OCI-LY7 (cell line): ENCODE results near the gene FRMD5. TPM values are rescaled to one million over a fixed set of nuclear protein-coding genes. Genes with fewer than 3 reads are reported as not detected.

Experiments used
- BruUV-seq: library from RNA; stranded (reverse); fragments of 400-500 nt; replicated peaks from 2 replicates; lab custom pipeline; 2021; lab: Mats Ljungman, UMichigan
- CTCF ChIA-PET: fragments of 300-600 bp; sonication (Branson Sonifier 250); formaldehyde crosslinking; loops from one replicate; lab custom pipeline; 2022; ENCODE audit warnings: antibody characterized with exemption; ENCODE audit not compliant: unreplicated experiment; lab: Charles Lee
- POLR2A ChIA-PET: fragments of 300-600 bp; sonication (Branson Sonifier 250); formaldehyde crosslinking; loops from one replicate; lab custom pipeline; 2022; ENCODE audit warnings: antibody characterized with exemption; lab: Charles Lee
- DNase-seq: peaks from one replicate; pipeline ENCODE4 v3.0.0-alpha.2; 2015; ENCODE audit warnings: low spot score
- H2AFZ ChIP-seq: fragments of 200-600 bp; sonication (generic), shearing (Covaris generic); 2 replicates; pipeline ENCODE4 v1.6.1; 2014; ENCODE audit warnings: mild to moderate bottlenecking, antibody characterized with exemption, low read length, moderate library complexity
- H3K27ac ChIP-seq: fragments of 200-600 bp; sonication (generic); 2 replicates; pipeline ENCODE4 v1.5.1; 2014; ENCODE audit warnings: mixed run types, low read depth, mild to moderate bottlenecking, moderate library complexity, low read length, inconsistent platforms; ENCODE audit not compliant: poor library complexity, severe bottlenecking
- H3K36me3 ChIP-seq: fragments of 200-600 bp; sonication (generic); 2 replicates; pipeline ENCODE4 v1.6.1; 2014; ENCODE audit warnings: mild to moderate bottlenecking, antibody characterized with exemption, low read length, moderate library complexity, mixed read lengths; ENCODE audit not compliant: insufficient read depth
- H3K4me1 ChIP-seq: fragments of 200-600 bp; sonication (generic); 2 replicates; pipeline ENCODE4 v1.5.1; 2014; ENCODE audit warnings: mild to moderate bottlenecking, low read length; ENCODE audit not compliant: insufficient read depth, poor library complexity, severe bottlenecking
- H3K4me2 ChIP-seq: fragments of 200-600 bp; sonication (generic); 2 replicates; pipeline ENCODE4 v1.6.1; 2014; ENCODE audit warnings: mild to moderate bottlenecking, low read length
- H3K4me3 ChIP-seq: fragments of 200-600 bp; sonication (generic); 2 replicates; pipeline ENCODE4 v1.5.1; 2014; ENCODE audit warnings: mild to moderate bottlenecking, low read depth, low read length; ENCODE audit not compliant: poor library complexity, severe bottlenecking
- H3K79me2 ChIP-seq: fragments of 200-600 bp; sonication (generic); 2 replicates; pipeline ENCODE4 v1.6.1; 2016; ENCODE audit warnings: low read depth, mild to moderate bottlenecking, low read length, moderate library complexity, mixed read lengths; ENCODE audit not compliant: insufficient read depth
- H3K9me2 ChIP-seq: fragments of 200-600 bp; sonication (generic); 2 replicates; pipeline ENCODE4 v1.6.1; 2016; ENCODE audit warnings: mild to moderate bottlenecking, low read length, mixed read lengths; ENCODE audit not compliant: insufficient read depth
- H3K9me3 ChIP-seq: fragments of 200-600 bp; sonication (generic); 2 replicates; pipeline ENCODE4 v1.6.1; 2014; ENCODE audit warnings: mild to moderate bottlenecking, mixed run types, low read length, mixed read lengths
- H4K20me1 ChIP-seq: fragments of 200-600 bp; sonication (generic); 2 replicates; pipeline ENCODE4 v1.6.1; 2014; ENCODE audit warnings: mild to moderate bottlenecking, antibody characterized with exemption, low read length, moderate library complexity, mixed read lengths; ENCODE audit not compliant: insufficient read depth
- EZH2phosphoT487 ChIP-seq: fragments of 200-600 bp; sonication (generic); IDR thresholded peaks from 2 replicates; pipeline ENCODE4 v1.6.1; 2018; ENCODE audit warnings: low read depth, borderline replicate concordance, mild to moderate bottlenecking, mixed run types, antibody characterized with exemption, low read length, moderate library complexity, mixed read lengths
- intact Hi-C: fragments of 100-400 bp; cut with micrococcal nuclease; formaldehyde crosslinking; loops from one replicate; pipeline ENCODE4 v1.10.0; 2022; ENCODE audit not compliant: unreplicated experiment
- total RNA-seq, 2 experiments: library from RNA; depleted of rRNA in 1 of 2; stranded (reverse); fragments of >200 nt in 1 of 2; shearing (Covaris generic) in 1 of 2; gene quantifications; 2 replicates each; pipeline ENCODE4 v1.2.3, GENCODE V29; 2014 to 2022
- TF ChIP-seq, protein P1 (sequence below): fragments of 200-600 bp; sonication (generic); conservative IDR thresholded peaks from 2 replicates; pipeline ENCODE4 v1.5.1; 2014; ENCODE audit warnings: mild to moderate bottlenecking, antibody characterized with exemption, low read length, moderate library complexity, mixed read lengths

Gene FRMD5
- total RNA-seq, 2 experiments from 2014 or later, result not detected

DNA sequence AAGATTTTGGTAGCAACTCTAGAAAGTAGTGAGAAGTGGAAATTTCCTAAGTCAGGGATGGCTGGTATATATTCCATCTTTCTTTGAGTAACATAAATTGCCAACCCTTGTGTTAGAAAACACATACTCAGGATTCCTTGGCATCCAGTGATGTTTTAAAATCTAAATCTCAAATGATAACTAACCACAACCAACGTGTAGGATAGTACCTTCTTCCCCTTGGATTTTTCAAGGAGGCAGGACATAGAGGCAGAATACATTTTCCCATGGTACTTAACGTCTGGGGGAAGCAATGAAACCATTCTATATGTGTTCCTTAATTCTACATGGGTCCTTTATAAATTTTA lies 274.8 kb downstream of the FRMD5 start:
- Histone ChIP-seq H3K9me3 (no peaks in the 10 kb centered on the region), H3K27ac (no peak overlapping the region), H3K9me2 (no peaks in the 10 kb centered on the region), H3K4me2 (no peak overlapping the region), H2AFZ (no peak overlapping the region), H3K4me1 (no peaks in the 10 kb centered on the region), H4K20me1 (no peaks in the 10 kb centered on the region), H3K36me3 (no peaks in the 10 kb centered on the region), H3K79me2 (no peaks in the 10 kb centered on the region), H3K4me3 (no peak overlapping the region)
- ChIA-PET POLR2A (interaction anchor here (0.5 kb wide), 1 partner anchor 1991 kb away, joined by 3 read pairs; no protein-coding TSS in a partner anchor), CTCF (no interaction called here)
- intact Hi-C loops, result no loop called here
- no peak for TF ChIP-seq EZH2phosphoT487
- BruUV-seq, result no TSS peak
- no peak for DNase-seq

DNA sequence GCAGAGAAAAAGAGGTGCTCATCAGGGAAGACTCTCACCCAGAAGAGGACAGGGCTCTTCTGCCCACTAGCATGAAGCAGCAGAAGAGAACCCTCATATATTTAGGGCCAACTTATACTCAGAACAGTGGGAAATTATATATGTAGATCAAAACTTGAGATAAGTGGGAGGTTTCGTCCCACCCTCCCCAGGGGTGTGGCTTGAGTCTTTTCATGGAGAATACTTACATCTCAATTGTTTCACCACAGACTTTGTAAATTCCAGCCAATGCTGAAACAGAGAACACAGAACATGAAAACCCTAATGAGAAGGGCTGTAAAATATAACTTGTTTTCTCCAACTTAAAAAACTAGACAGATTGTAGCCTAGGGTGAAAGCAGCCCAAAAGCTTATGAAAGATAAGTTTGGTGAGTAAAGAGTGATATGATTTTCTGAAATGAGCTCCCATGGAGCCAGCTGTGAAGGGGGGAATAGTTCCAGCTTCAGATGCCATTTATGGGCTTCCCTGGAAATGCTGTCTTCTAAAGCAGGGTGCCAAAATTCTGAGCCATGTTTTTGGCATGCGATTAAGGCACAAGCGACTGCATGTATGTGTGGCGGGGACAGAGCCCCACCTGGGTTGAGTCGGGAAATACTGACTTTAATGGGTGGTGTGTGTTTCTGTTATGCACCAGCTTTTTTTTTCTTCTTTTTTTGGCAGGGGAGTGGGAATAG lies 275.4 kb downstream of the FRMD5 start:
- TF ChIP-seq, protein P1, sequence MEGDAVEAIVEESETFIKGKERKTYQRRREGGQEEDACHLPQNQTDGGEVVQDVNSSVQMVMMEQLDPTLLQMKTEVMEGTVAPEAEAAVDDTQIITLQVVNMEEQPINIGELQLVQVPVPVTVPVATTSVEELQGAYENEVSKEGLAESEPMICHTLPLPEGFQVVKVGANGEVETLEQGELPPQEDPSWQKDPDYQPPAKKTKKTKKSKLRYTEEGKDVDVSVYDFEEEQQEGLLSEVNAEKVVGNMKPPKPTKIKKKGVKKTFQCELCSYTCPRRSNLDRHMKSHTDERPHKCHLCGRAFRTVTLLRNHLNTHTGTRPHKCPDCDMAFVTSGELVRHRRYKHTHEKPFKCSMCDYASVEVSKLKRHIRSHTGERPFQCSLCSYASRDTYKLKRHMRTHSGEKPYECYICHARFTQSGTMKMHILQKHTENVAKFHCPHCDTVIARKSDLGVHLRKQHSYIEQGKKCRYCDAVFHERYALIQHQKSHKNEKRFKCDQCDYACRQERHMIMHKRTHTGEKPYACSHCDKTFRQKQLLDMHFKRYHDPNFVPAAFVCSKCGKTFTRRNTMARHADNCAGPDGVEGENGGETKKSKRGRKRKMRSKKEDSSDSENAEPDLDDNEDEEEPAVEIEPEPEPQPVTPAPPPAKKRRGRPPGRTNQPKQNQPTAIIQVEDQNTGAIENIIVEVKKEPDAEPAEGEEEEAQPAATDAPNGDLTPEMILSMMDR, result no peak
- no peak for TF ChIP-seq EZH2phosphoT487
- no peak overlapping the region for H3K4me2 ChIP-seq
- no peak overlapping the region for H2AFZ ChIP-seq
- intact Hi-C loops, result no loop called here
- ChIA-PET POLR2A (interaction anchor here (0.5 to 1.0 kb wide), 2 partner anchors 11 to 1990 kb away, joined by 3 read pairs; no protein-coding TSS in a partner anchor), CTCF (no interaction called here)
- H3K27ac ChIP-seq, result no peak overlapping the region
- BruUV-seq, result no TSS peak
- H3K79me2 ChIP-seq, result no peaks in the 10 kb centered on the region
- no peak overlapping the region for H3K4me3 ChIP-seq
- no peak for DNase-seq
- H3K4me1 ChIP-seq, result no peaks in the 10 kb centered on the region
- no peaks in the 10 kb centered on the region for H4K20me1 ChIP-seq
- no peaks in the 10 kb centered on the region for H3K9me3 ChIP-seq
- no peaks in the 10 kb centered on the region for H3K9me2 ChIP-seq
- no peaks in the 10 kb centered on the region for H3K36me3 ChIP-seq

DNA sequence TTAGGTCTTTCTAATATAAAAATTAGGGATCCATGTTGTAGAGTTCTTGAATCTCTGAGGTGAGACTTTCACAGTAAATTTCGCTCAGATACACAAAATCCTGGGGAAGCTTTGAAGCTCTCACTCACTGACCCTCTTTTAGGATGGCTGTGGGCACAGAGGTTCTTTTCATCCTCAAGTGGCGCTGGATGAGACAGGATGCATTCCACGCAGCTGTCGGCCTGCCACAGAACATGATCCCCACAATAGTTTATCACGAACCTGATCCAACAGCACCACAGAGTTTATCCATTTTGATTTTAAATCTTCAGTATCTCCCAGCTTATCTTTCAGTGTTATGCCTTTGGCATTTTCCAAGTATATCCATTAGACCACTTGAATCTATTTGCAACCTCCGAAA lies 276.4 kb downstream of the FRMD5 start:
- Histone ChIP-seq H3K27ac (no peak overlapping the region), H3K79me2 (no peaks in the 10 kb centered on the region), H3K4me3 (no peak overlapping the region), H4K20me1 (no peaks in the 10 kb centered on the region), H2AFZ (no peak overlapping the region), H3K4me2 (no peak overlapping the region), H3K4me1 (no peaks in the 10 kb centered on the region), H3K36me3 (no peaks in the 10 kb centered on the region), H3K9me2 (no peaks in the 10 kb centered on the region), H3K9me3 (no peaks in the 10 kb centered on the region)
- no peak for DNase-seq
- ChIA-PET POLR2A (interaction anchor here (0.5 to 1.0 kb wide), 3 partner anchors 12 to 746 kb away, joined by 3 to 6 read pairs (median 3); no protein-coding TSS in a partner anchor), CTCF (no interaction called here)
- no peak for TF ChIP-seq EZH2phosphoT487
- intact Hi-C loops, result no loop called here
- no TSS peak for BruUV-seq
